Stimulated activated CD4-positive, alpha-beta T cell treated with anti-CD3 and anti-CD28 coated beads, Interleukin-2, amount 100 ng/mL, for 4 hours (primary cell): ENCODE data around the gene NUMBL.

Experiments
- DNase-seq: peaks from one replicate; pipeline ENCODE4 v3.0.0-alpha.2; 2020; ENCODE audit warnings: low read depth

The NUMBL gene

DNA sequence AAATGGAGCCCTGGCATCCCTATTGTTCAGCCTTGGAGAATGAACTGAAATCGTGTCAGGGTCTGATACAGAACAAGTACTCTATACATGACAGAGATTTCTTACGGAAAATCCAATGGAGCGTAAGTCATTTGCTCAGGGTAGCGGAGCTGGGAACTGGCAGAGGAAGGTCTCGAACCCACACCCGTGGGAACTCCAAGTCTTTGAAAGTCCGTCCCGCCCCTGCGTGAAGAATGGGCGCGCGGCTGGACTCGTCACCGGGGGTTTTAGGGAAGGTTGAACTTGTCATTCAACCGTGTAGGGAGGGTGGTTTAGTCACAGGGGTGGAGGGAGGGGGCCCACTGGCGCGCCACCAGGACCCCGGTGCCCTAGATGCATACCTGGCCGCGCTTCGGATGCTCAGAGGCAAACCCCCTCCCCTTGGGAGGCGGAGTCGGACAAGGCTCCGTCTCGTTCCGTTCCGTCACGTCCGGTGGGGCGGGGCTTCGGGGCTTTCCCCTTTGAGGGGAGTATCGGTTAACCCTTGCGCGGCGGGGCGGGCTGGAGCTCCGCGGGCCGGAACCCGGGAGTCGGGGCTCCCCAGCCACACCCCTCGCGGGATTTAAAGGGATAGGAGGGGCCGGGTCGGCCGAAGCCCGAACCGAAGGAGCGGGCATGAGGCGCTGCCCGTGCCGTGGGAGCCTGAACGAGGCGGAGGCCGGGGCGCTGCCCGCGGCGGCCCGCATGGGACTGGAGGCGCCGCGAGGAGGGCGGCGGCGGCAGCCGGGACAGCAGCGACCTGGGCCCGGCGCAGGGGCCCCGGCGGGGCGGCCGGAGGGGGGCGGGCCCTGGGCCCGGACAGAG is 26.3 kb upstream of the NUMBL start, which contains the start of the genes COQ8B and ITPKC:
Gene COQ8B, minus strand, starts transcription at position 405 of the 843 bp plus-strand sequence. CDS start 2,254 bp downstream, outside the sequence.
Gene ITPKC, plus strand, starts transcription at position 631 of the 843 bp plus-strand sequence. Its CDS starts 24 bp downstream, at position 655.
- DNase-seq: peak; percentile 100

- peak; percentile 78 for DNase-seq
Observed at GRCh38 chr19:40716031-40716481, 25.6 kb upstream of the NUMBL start.

GRCh38 chr19:40714441-40715299 is 24.2 kb upstream of the NUMBL start:
- DNase-seq: peak; percentile 86

DNA sequence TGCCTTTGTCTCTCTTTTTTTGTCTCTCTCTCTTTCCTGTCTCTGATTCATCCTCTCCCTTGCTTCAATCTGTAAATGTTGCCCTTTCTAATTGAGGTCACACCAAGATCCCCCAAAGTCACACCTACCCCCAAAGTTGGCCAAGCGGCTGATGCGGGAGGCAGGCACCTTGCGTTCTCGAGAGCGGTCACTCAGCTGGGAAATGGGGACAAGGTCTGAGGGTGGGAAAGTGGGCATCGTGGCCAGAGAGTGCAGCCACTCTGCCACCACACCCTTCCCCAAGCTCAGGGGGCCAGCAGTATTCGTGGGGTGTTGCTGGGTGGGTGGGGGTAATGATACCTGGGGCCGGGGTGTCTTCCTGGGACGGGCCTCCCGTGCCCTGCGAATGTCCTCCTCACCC is 23.5 kb upstream of the NUMBL start:
- DNase-seq: no peak

GRCh38 chr19:40709817-40710216 is 19.4 kb upstream of the NUMBL start:
- DNase-seq: no peak

- DNase-seq: no peak
Observed at GRCh38 chr19:40707615-40708014, 17.2 kb upstream of the NUMBL start.

GRCh38 chr19:40705950-40706619 is 15.6 kb upstream of the NUMBL start:
- no peak for DNase-seq

DNA sequence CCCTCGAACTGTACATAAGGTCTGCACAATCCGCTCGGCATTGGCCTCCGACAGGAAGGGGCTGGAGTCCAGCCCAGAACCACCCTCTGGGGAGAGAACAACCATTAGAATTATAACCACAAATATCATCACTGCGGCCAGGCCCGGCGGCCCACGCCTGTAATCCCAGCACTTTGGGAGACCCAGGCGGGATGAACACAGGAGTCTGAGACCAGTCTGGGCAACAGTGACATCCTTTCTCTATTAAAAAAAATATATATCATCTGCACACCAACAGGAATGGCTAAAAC is 14.9 kb upstream of the NUMBL start:
- no peak for DNase-seq

DNA sequence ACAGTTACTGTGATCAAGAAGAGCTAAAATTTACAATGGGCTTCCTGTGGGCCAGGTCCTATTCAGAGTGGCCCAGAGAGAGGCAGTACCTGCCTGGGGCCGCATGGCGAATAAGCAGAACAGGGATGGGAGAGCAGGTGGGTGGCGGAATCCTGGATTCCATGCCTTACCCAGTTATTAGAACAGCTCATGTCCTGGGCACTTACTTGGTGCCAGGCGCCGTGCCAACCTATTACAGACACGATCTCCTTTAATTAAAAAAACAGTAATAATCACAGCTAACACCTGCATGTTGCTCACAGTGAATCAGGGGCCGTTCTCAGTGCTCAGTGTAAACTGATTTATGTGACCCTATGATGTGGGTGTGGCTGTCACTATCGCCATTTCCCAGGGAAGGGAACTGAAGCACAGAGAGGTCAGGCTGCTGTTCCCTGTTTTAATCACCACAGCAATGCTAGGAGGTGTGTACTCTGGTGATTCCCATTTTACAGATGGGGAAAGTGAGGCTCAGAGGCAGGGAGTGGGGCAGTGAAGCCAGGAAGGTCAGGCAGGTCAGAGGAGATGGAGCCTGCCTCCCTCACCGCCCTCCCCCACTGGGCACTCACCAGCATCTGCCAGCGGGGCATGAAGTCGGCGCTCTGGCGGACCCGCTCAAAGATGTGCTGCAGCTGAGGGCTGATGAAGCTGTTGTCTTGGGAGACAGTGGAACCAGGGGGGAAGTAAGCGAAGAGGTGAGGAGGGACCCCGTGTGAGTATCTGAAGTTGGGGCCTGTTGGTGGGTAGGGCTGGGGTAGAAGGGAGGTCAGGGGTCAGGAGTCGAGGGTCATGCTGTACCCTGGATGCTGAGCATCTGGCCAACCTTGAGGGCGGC is 14.3 kb upstream of the NUMBL start:
- no peak for DNase-seq

GRCh38 chr19:40703029-40703755 is 12.7 kb upstream of the NUMBL start:
- DNase-seq: no peak

- DNase-seq: no peak
Observed at GRCh38 chr19:40702337-40703012, 12.0 kb upstream of the NUMBL start.

DNA sequence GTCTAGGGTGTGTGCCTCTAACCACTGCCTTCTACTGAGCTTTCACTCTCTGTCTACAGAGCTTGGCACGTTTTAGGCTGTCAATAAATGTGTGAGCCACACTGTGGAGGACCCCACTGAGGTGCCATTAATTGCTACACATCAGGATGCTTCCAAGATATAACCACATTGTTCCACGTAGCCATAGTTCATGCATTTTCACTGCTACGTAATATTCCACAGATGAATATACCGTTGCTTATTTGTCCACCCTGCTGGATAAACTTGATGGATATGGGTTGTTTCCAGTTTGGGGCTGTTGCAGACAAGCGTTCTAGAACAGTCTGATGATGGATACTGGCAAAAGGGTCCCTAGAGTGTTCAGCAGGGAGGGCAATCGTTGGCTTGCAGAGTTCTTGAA is 11.3 kb upstream of the NUMBL start:
- DNase-seq: no peak

DNA sequence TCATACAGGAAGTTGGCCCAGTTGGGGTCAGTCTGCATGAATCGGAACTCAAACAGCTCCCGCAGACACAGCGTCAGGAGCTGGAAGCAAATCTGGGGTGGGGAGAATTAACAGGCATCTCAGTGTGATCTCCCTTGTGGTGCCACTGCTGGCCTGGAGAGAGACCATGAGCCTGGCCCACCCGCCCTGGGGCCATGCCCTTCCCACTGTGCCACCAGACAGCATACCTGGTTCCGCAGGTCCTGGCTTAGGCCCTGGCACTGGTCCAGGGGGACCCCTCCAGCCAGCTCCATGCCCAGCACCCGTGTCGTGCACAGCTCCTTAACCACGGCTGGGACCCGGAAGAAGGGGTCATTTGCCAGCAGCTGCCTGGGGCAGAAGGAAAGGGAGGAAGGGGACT is 9.6 kb upstream of the NUMBL start:
- DNase-seq: no peak

- DNase-seq: no peak
Observed at GRCh38 chr19:40697007-40697406, 6.6 kb upstream of the NUMBL start.

DNA sequence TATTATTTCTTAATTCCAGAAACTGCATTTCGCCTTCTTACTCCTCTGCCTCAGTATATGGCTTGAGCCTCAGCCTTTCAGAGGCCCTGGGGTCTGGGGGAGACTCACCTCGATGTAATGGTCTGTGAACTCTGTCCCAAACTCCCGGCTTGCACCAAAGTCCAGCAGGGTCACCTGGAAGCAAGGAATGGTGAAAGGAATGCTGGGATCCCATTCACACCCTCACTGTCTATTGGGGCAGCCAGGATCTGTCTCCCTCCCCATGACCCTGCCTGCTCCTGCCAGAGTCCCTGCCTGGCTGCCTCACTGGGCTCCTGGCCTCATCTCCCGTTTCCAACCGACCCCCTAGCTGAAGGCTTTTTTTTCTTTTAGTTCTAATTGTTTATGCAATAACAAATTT is 5.4 kb upstream of the NUMBL start:
- DNase-seq: no peak

- no peak for DNase-seq
Observed at GRCh38 chr19:40693896-40694295, 3.4 kb upstream of the NUMBL start.

GRCh38 chr19:40693150-40693788 is 2.8 kb upstream of the NUMBL start:
- DNase-seq: no peak

- no peak for DNase-seq
Observed at GRCh38 chr19:40692212-40692551, 1.7 kb upstream of the NUMBL start.

- DNase-seq: no peak
Observed at GRCh38 chr19:40691421-40692211, 1.2 kb upstream of the NUMBL start.
